Measurements from ENCODE around the gene ANXA4.
"Not testable (repeated sequence)": the region's sequence is repeated elsewhere in the genome, so short reads cannot be mapped to it uniquely, and the experiment has no call there.

ANXA4 gene

GRCh38 chr2:69780921-69781320 lies 39.0 kb downstream of the ANXA4 start:
- DNase-seq: no peak

GRCh38 chr2:69781321-69782248 lies 39.7 kb downstream of the ANXA4 start:
- DNase-seq: peak; percentile 31

- DNase-seq: no peak
Measured at GRCh38 chr2:69784228-69784627, 42.3 kb downstream of the ANXA4 start.

GRCh38 chr2:69785358-69785757 lies 43.4 kb downstream of the ANXA4 start:
- DNase-seq: no peak

- DNase-seq: no peak
Measured at GRCh38 chr2:69786052-69786560, 44.2 kb downstream of the ANXA4 start.

- no peak for DNase-seq
Measured at GRCh38 chr2:69789175-69789721, 47.3 kb downstream of the ANXA4 start.

GRCh38 chr2:69789772-69790600 lies 48.1 kb downstream of the ANXA4 start:
- no peak for DNase-seq

- no peak for DNase-seq
Measured at GRCh38 chr2:69790601-69790959, 48.6 kb downstream of the ANXA4 start.

- DNase-seq: no peak
Measured at GRCh38 chr2:69791045-69791444, 49.1 kb downstream of the ANXA4 start.

GRCh38 chr2:69796174-69796573 lies 54.2 kb downstream of the ANXA4 start:
- no peak for DNase-seq

- no peak for DNase-seq
Measured at GRCh38 chr2:69797235-69797634, 55.3 kb downstream of the ANXA4 start.

GRCh38 chr2:69797836-69798289 lies 55.9 kb downstream of the ANXA4 start:
- DNase-seq: no peak

- no peak for DNase-seq
Measured at GRCh38 chr2:69798290-69798908, 56.5 kb downstream of the ANXA4 start.

GRCh38 chr2:69798909-69799526 lies 57.1 kb downstream of the ANXA4 start:
- no peak for DNase-seq

- DNase-seq: peak; percentile 8
Measured at GRCh38 chr2:69801745-69802290, 59.9 kb downstream of the ANXA4 start.

GRCh38 chr2:69802781-69803367 lies 60.9 kb downstream of the ANXA4 start:
- not testable (repeated sequence) for DNase-seq

GRCh38 chr2:69804416-69804815 lies 62.5 kb downstream of the ANXA4 start:
- no peak for DNase-seq

- no peak for DNase-seq
Measured at GRCh38 chr2:69805887-69806286, 64.0 kb downstream of the ANXA4 start.

GRCh38 chr2:69807821-69808540 lies 66.0 kb downstream of the ANXA4 start:
- no peak for DNase-seq

GRCh38 chr2:69810550-69810949 lies 68.6 kb downstream of the ANXA4 start:
- no peak for DNase-seq

GRCh38 chr2:69811018-69811417 lies 69.1 kb downstream of the ANXA4 start:
- no peak for DNase-seq

All from NCI-H2029 treated with DMSO at 0.1 percent for 48 hours (cell line).